ENCODE results near the gene SGCA. TPM values are rescaled to one million over a fixed set of nuclear protein-coding genes. Genes with fewer than 3 reads are reported as not detected.

Gene SGCA
- total and polyA plus RNA-seq, 2 of the 13 experiments (the other 11 are each of a cell fraction or from before 2014, with no cell fraction given) = not detected

- no peak for TF ChIP-seq ZBTB10 (CRISPR knock-in tag; IDR thresholded peaks at IDR 0.05; ENCODE audit: borderline replicate concordance)
- no peak for TF ChIP-seq FOXC1 (CRISPR knock-in tag; IDR thresholded peaks at IDR 0.05; ENCODE audit: borderline replicate concordance)
- no peak for TF ChIP-seq MTERF4 (CRISPR knock-in tag; IDR thresholded peaks at IDR 0.05)
- TF ChIP-seq SP2 (CRISPR knock-in tag; IDR thresholded peaks at IDR 0.05) = no peak
- no peak for TF ChIP-seq RORA (CRISPR knock-in tag; IDR thresholded peaks at IDR 0.05)
- no peak for TF ChIP-seq MNT (IDR thresholded peaks at IDR 0.05)
- no peak for TF ChIP-seq SMAD9 (CRISPR knock-in tag; IDR thresholded peaks at IDR 0.05)
- no peak for TF ChIP-seq ZNF839 (CRISPR knock-in tag; IDR thresholded peaks at IDR 0.05; ENCODE audit: borderline replicate concordance)
- TF ChIP-seq RBFOX2 (IDR thresholded peaks at IDR 0.05; ENCODE audit: low read depth, low read length) = no peak
- no peak for TF ChIP-seq U2AF1 (optimal IDR thresholded peaks at IDR 0.05; ENCODE audit: low read depth, low read length)
- no peak for TF ChIP-seq SIX4 (CRISPR knock-in tag; IDR thresholded peaks at IDR 0.05)
- TF ChIP-seq BCLAF1 (IDR thresholded peaks at IDR 0.05) = no peak
- 0 out of 4 replicates have a peak, but pooled peaks of 1 of the 2 experiments have one; percentile 39 for TF ChIP-seq POLR2A (IDR thresholded peaks at IDR 0.05; ENCODE audit: insufficient read depth in 1 of 2, low read depth in 2 of 2, low read length in 2 of 2)
- no peak for TF ChIP-seq ZBTB39 (CRISPR knock-in tag; IDR thresholded peaks at IDR 0.05)
- no peak for TF ChIP-seq SOX13 (IDR thresholded peaks at IDR 0.05)
- TF ChIP-seq SOX13 (CRISPR knock-in tag; conservative IDR thresholded peaks at IDR 0.05 in 1 of 2, IDR thresholded peaks at IDR 0.05 in 1 of 2) = peak in 1 of 2 experiments; percentile 33; a peak in 1 of 4 replicates
- TF ChIP-seq ATF5 (CRISPR knock-in tag; IDR thresholded peaks at IDR 0.05; ENCODE audit: low read depth) = no peak
- TF ChIP-seq RFX5 (IDR thresholded peaks at IDR 0.05; ENCODE audit: low read depth, low read length) = no peak
- TF ChIP-seq ZFAT (CRISPR knock-in tag; conservative IDR thresholded peaks at IDR 0.05) = no peak
- peak; percentile 73 for TF ChIP-seq SALL1 (CRISPR knock-in tag; IDR thresholded peaks at IDR 0.05)
Measured at GRCh38 chr17:50219939-50220465, 54.2 kb downstream of the SGCA start (continued).
